ENCODE measurements around the gene C7orf57. TPM values are rescaled to one million over a fixed set of nuclear protein-coding genes. Genes with fewer than 3 reads are reported as not detected.
A peak's percentile ranks its signal among the peaks of the same experiment; 100 is the strongest.

The C7orf57 gene
- total RNA-seq, 4 donors from 2014 or later: 0.57 to 2.3 (median 1.0) TPM

GRCh38 chr7:48090095-48090805 is 54.9 kb downstream of the C7orf57 start:
- intact Hi-C loops (cut with DNase I): no loop called here
- TF ChIP-seq POLR2A (IDR thresholded peaks at IDR 0.05) (no peak), CTCF (IDR thresholded peaks at IDR 0.05) (no peak)
- H3K27me3 ChIP-seq: no peaks in the 10 kb centered on the region
- peak overlapping the region; percentile 57 to 94 (median 88) for H3K4me3 ChIP-seq
- WGBS, 2 donors: 64 to 67% methylated on average over 12 to 24 of the region's 28 CpGs
- H3K27ac ChIP-seq: peak overlapping the region; percentile 89 to 98 (median 95)
- no peak for DNase-seq
- H3K4me1 ChIP-seq: peaks cover 21 to 92% (median 64%) of the 10 kb centered on the region in 3 donors
- peaks cover 5 to 49% (median 6%) of the 10 kb centered on the region in 3 donors for H3K36me3 ChIP-seq
- no peaks in the 10 kb centered on the region for H3K9me3 ChIP-seq

- no peak for DNase-seq
- TF ChIP-seq CTCF (IDR thresholded peaks at IDR 0.05): no peak
- H3K36me3 ChIP-seq: peaks cover 5 to 64% (median 6%) of the 10 kb centered on the region in 3 donors
- peaks cover 14 to 92% (median 59%) of the 10 kb centered on the region in 3 donors for H3K4me1 ChIP-seq
- intact Hi-C loops (cut with DNase I): no loop called here
- no peaks in the 10 kb centered on the region for H3K9me3 ChIP-seq
- WGBS, 2 donors: 76 to 84% methylated on average over 8 to 9 of the region's 10 CpGs
- H3K27me3 ChIP-seq: no peaks in the 10 kb centered on the region
- peak overlapping the region in 2 of 4 donors; percentile 3 to 5 for H3K4me3 ChIP-seq
- H3K27ac ChIP-seq: peak overlapping the region; percentile 3 to 31 (median 18)
These were observed 56.4 kb downstream of the C7orf57 start for GRCh38 chr7:48091506-48092433.

GRCh38 chr7:48094861-48095293 is 59.5 kb downstream of the C7orf57 start:
- Histone ChIP-seq H3K9me3 (no peaks in the 10 kb centered on the region), H3K4me1 (peaks cover 0 to 90% (median 44%) of the 10 kb centered on the region in 3 donors), H3K27me3 (no peaks in the 10 kb centered on the region), H3K36me3 (peaks cover 9 to 93% (median 13%) of the 10 kb centered on the region in 3 donors), H3K27ac (peak overlapping the region; percentile 50 to 83 (median 78)), H3K4me3 (no peak overlapping the region)
- no peak for DNase-seq
- intact Hi-C loops (cut with DNase I): no loop called here
- WGBS, 2 donors: 27 to 63% methylated on average over 3 of the region's 3 CpGs
- TF ChIP-seq POLR2A (IDR thresholded peaks at IDR 0.05) (no peak), CTCF (IDR thresholded peaks at IDR 0.05) (no peak)

- Histone ChIP-seq H3K9me3 (no peaks in the 10 kb centered on the region), H3K27ac (peak overlapping the region; percentile 23 to 83 (median 78)), H3K27me3 (no peaks in the 10 kb centered on the region), H3K4me1 (peaks cover 0 to 77% (median 36%) of the 10 kb centered on the region in 3 donors), H3K36me3 (peaks cover 9 to 96% (median 13%) of the 10 kb centered on the region in 3 donors), H3K4me3 (no peak overlapping the region)
- TF ChIP-seq POLR2A (IDR thresholded peaks at IDR 0.05): no peak
- no peak for TF ChIP-seq CTCF (IDR thresholded peaks at IDR 0.05)
- DNase-seq: no peak
- 53 to 58% methylated on average over 2 of the region's 2 CpGs for WGBS, 2 donors
- intact Hi-C loops (cut with DNase I): no loop called here
These were observed 60.9 kb downstream of the C7orf57 start for GRCh38 chr7:48096273-48096672.
